Tibial nerve (tissue), 4 donors: ENCODE measurements around the gene MEIS2. TPM values are rescaled to one million over a fixed set of nuclear protein-coding genes. Genes with fewer than 3 reads are reported as not detected.

ENCODE experiments used
- DNase-seq, 2 donors: peaks; one replicate each; pipeline ENCODE4 v3.0.0-alpha.2; 2019; ENCODE audit warnings: low spot score in 2 of 2
- H3K27ac ChIP-seq, 4 donors: fragments of 200-600 bp; sonication (generic) in 3 of 4; one replicate each; pipeline ENCODE4 v1.5.1; 2017 to 2019; ENCODE audit warnings: mild to moderate bottlenecking in 1 of 4
- H3K27me3 ChIP-seq, 2 donors: fragments of 200-600 bp; sonication (generic) in 1 of 2; one replicate each; pipeline versions ENCODE4 v1.5.1 to v1.6.0; 2017 to 2019
- H3K36me3 ChIP-seq, 3 donors: fragments of 200-600 bp; sonication (generic); one replicate each; pipeline ENCODE4 v1.5.1; 2018 to 2019
- H3K4me1 ChIP-seq, 4 donors: fragments of 200-600 bp; sonication (generic) in 3 of 4; one replicate each; pipeline ENCODE4 v1.5.1; 2017 to 2019
- H3K4me3 ChIP-seq, 4 donors: fragments of 200-600 bp; sonication (generic) in 3 of 4; one replicate each; pipeline ENCODE4 v1.5.1; 2017 to 2019; ENCODE audit warnings: mild to moderate bottlenecking in 1 of 4, moderate library complexity in 1 of 4
- H3K9me3 ChIP-seq, 4 donors: fragments of 200-600 bp; sonication (generic) in 3 of 4; one replicate each; pipeline ENCODE4 v1.5.1; 2017 to 2019
- CTCF ChIP-seq, 5 experiments: fragments of 200-600 bp in 3 of 5; fragments of 450-650 bp in 2 of 5; sonication (generic) in 3 of 5; IDR thresholded peaks; one replicate each; pipeline ENCODE4 v1.5.1; 2016 to 2019; ENCODE audit warnings: antibody characterized with exemption in 5 of 5, mild to moderate bottlenecking in 3 of 5, moderate library complexity in 2 of 5
- EP300 ChIP-seq, 2 donors: sonication (generic); formaldehyde crosslinking; IDR thresholded peaks; one replicate each; pipeline ENCODE4 v1.6.1; 2017; ENCODE audit warnings: antibody characterized with exemption in 2 of 2, mild to moderate bottlenecking in 1 of 2
- POLR2A ChIP-seq, 2 donors: fragments of 450-650 bp; IDR thresholded peaks; one replicate each; pipeline ENCODE4 v1.6.1; 2017; ENCODE audit warnings: antibody characterized with exemption in 2 of 2, mild to moderate bottlenecking in 2 of 2, moderate library complexity in 2 of 2
- WGBS, 2 donors: methylation state at CpG; one replicate each; pipeline ENCODE4 v1.1.5; 2018; 5-methylcytosine and 5-hydroxymethylcytosine counted together
- total RNA-seq, 4 donors: library from RNA; depleted of rRNA; stranded (reverse); fragments of >200 nt; gene quantifications; one replicate each; pipeline ENCODE4 v1.1.0, GENCODE V29; 2016

Gene MEIS2
- total RNA-seq, 4 donors from 2014 or later = 9.4 to 15.7 (median 14.3) TPM

GRCh38 chr15:37009288-37009687 lies 91.1 kb downstream of the MEIS2 start:
- no peak for TF ChIP-seq POLR2A (IDR thresholded peaks at IDR 0.05)
- TF ChIP-seq EP300 (IDR thresholded peaks at IDR 0.05) = no peak
- no peak for TF ChIP-seq CTCF (IDR thresholded peaks at IDR 0.05)
- H3K4me1 ChIP-seq = no peaks in the 10 kb centered on the region
- WGBS, 2 donors = 90 to 92% methylated on average over 1 of the region's 1 CpG

GRCh38 chr15:37008205-37008604 lies 92.1 kb downstream of the MEIS2 start:
- Histone ChIP-seq H3K27ac (no peak overlapping the region), H3K9me3 (no peaks in the 10 kb centered on the region), H3K36me3 (no peaks in the 10 kb centered on the region), H3K4me3 (no peak overlapping the region), H3K4me1 (no peaks in the 10 kb centered on the region), H3K27me3 (no peaks in the 10 kb centered on the region)
- no peak for DNase-seq
- WGBS, 2 donors = 92 to 98% methylated on average over 3 of the region's 3 CpGs
- no peak for TF ChIP-seq CTCF (IDR thresholded peaks at IDR 0.05)
- TF ChIP-seq POLR2A (IDR thresholded peaks at IDR 0.05) = no peak
- TF ChIP-seq EP300 (IDR thresholded peaks at IDR 0.05) = no peak

More at GRCh38 chr15:37009288-37009687, 91.1 kb downstream of the MEIS2 start:
- no peak for DNase-seq
- H3K27me3 ChIP-seq = no peaks in the 10 kb centered on the region
- no peak overlapping the region for H3K4me3 ChIP-seq
- no peaks in the 10 kb centered on the region for H3K9me3 ChIP-seq
- H3K36me3 ChIP-seq = no peaks in the 10 kb centered on the region
- H3K27ac ChIP-seq = no peak overlapping the region

GRCh38 chr15:37007301-37007700 lies 93.0 kb downstream of the MEIS2 start:
- Histone ChIP-seq H3K36me3 (no peaks in the 10 kb centered on the region), H3K4me3 (no peak overlapping the region), H3K27me3 (no peaks in the 10 kb centered on the region), H3K27ac (no peak overlapping the region), H3K9me3 (no peaks in the 10 kb centered on the region), H3K4me1 (no peaks in the 10 kb centered on the region)
- no peak for TF ChIP-seq POLR2A (IDR thresholded peaks at IDR 0.05)
- no peak for TF ChIP-seq CTCF (IDR thresholded peaks at IDR 0.05)
- TF ChIP-seq EP300 (IDR thresholded peaks at IDR 0.05) = no peak
- WGBS, 2 donors = 92 to 97% methylated on average over 2 of the region's 2 CpGs
- no peak for DNase-seq

GRCh38 chr15:37004981-37005735 lies 95.2 kb downstream of the MEIS2 start:
- 79 to 81% methylated on average over 8 of the region's 8 CpGs for WGBS, 2 donors
- Histone ChIP-seq H3K4me1 (no peaks in the 10 kb centered on the region), H3K27ac (no peak overlapping the region), H3K9me3 (no peaks in the 10 kb centered on the region), H3K36me3 (no peaks in the 10 kb centered on the region), H3K4me3 (no peak overlapping the region), H3K27me3 (no peaks in the 10 kb centered on the region)
- DNase-seq = no peak
- TF ChIP-seq CTCF (IDR thresholded peaks at IDR 0.05) (no peak), POLR2A (IDR thresholded peaks at IDR 0.05) (no peak), EP300 (IDR thresholded peaks at IDR 0.05) (no peak)

GRCh38 chr15:37004373-37004869 lies 95.9 kb downstream of the MEIS2 start:
- WGBS, 2 donors = 77 to 82% methylated on average over 4 of the region's 4 CpGs
- H3K9me3 ChIP-seq = no peaks in the 10 kb centered on the region
- H3K27me3 ChIP-seq = no peaks in the 10 kb centered on the region
- TF ChIP-seq EP300 (IDR thresholded peaks at IDR 0.05) (no peak), POLR2A (IDR thresholded peaks at IDR 0.05) (no peak), CTCF (IDR thresholded peaks at IDR 0.05) (no peak)
- no peak overlapping the region for H3K27ac ChIP-seq
- no peak for DNase-seq
- H3K4me3 ChIP-seq = no peak overlapping the region
- H3K4me1 ChIP-seq = no peaks in the 10 kb centered on the region
- H3K36me3 ChIP-seq = no peaks in the 10 kb centered on the region
